K562 (cell line): ENCODE data around the gene BET1L. TPM values are rescaled to one million over a fixed set of nuclear protein-coding genes. Genes with fewer than 3 reads are reported as not detected.

ENCODE experiments used
- DPF2 ChIP-seq: fragments of 450-650 bp; IDR thresholded peaks from 2 replicates; pipeline ENCODE4 v1.6.1; 2016
- EWSR1 ChIP-seq: fragments of 450-650 bp; IDR thresholded peaks from 2 replicates; pipeline ENCODE4 v1.6.1; 2018; ENCODE audit warnings: borderline replicate concordance, mild to moderate bottlenecking, low read depth, moderate library complexity; ENCODE audit not compliant: partially characterized antibody
- LEF1 ChIP-seq: fragments of 450-650 bp; IDR thresholded peaks from 2 replicates; pipeline ENCODE4 v1.6.1; 2016; ENCODE audit warnings: mild to moderate bottlenecking
- NFE2L1 ChIP-seq: fragments of 450-650 bp; IDR thresholded peaks from 2 replicates; pipeline ENCODE4 v1.6.1; 2016; ENCODE audit warnings: missing genetic modification characterization, low read depth, mild to moderate bottlenecking, missing compliant biosample characterization, moderate library complexity, borderline replicate concordance
- POU5F1 ChIP-seq: fragments of 150-350 bp; IDR thresholded peaks from 2 replicates; pipeline ENCODE4 v1.6.1; 2014; ENCODE audit warnings: borderline replicate concordance, low read length, low read depth, mild to moderate bottlenecking; ENCODE audit not compliant: partially characterized antibody
- SMARCA4 ChIP-seq: fragments of 450-650 bp; IDR thresholded peaks from 2 replicates; pipeline ENCODE4 v1.6.1; 2016
- ZNF197 ChIP-seq: fragments of 200-800 bp; sonication (Bioruptor generic); IDR thresholded peaks from 2 replicates; pipeline ENCODE4 v1.6.1; 2016; ENCODE audit warnings: low read depth, missing genetic modification characterization, missing compliant biosample characterization
- polyA plus RNA-seq, 8 experiments: library from polyadenylated mRNA; depleted of rRNA in 4 of 8; stranded (reverse) in 5 of 8; unstranded in 3 of 8; fragments of >200 nt; fragmentation: Nextera tagmentation in 2 of 8; fragmentation: Illumina TruSeq in 1 of 8; extraction: Ambion mirVana in 2 of 8; extraction: Trizol in 1 of 8; gene quantifications; 2 replicates each; pipeline versions ENCODE4 v1.2.1 to v1.2.3, GENCODE V29; 2011 to 2014; ENCODE audit warnings: inconsistent platforms in 1 of 8, missing spikeins in 1 of 8
- total RNA-seq, 7 experiments: library from RNA; depleted of rRNA in 6 of 7; stranded (reverse); fragments of >200 nt in 6 of 7; fragmentation: Illumina TruSeq in 2 of 7; extraction: Trizol in 2 of 7; gene quantifications; 2 replicates each; pipeline versions ENCODE4 v1.2.1 to v1.2.3, GENCODE V29; 2011 to 2021; ENCODE audit warnings: low replicate concordance in 1 of 7
- TF ChIP-seq, protein P1 (sequence below): sonication (generic); formaldehyde crosslinking; IDR thresholded peaks from 2 replicates; pipeline ENCODE4 v1.8.1; 2023; ENCODE audit warnings: mild to moderate bottlenecking, missing genetic modification reagents
- TF ChIP-seq, protein P2 (sequence below): fragments of 450-650 bp; IDR thresholded peaks from 2 replicates; pipeline ENCODE4 v1.6.1; 2016
- TF ChIP-seq, protein P3 (sequence below): fragments of 450-650 bp; IDR thresholded peaks from 2 replicates; pipeline ENCODE4 v1.6.1; 2018; ENCODE audit not compliant: partially characterized antibody
- TF ChIP-seq, protein P4 (sequence below): sonication (generic); formaldehyde crosslinking; IDR thresholded peaks from 2 replicates; pipeline ENCODE4 v1.4.0; 2020; ENCODE audit warnings: mild to moderate bottlenecking, missing genetic modification reagents
- TF ChIP-seq, protein P5 (sequence below): fragments of 450-650 bp; IDR thresholded peaks from 2 replicates; pipeline ENCODE4 v1.6.1; 2016; ENCODE audit warnings: borderline replicate concordance
- TF ChIP-seq, protein P6 (sequence below): IDR thresholded peaks from 3 replicates; pipeline ENCODE4 v1.6.1; 2011; ENCODE audit warnings: borderline replicate concordance, mild to moderate bottlenecking; ENCODE audit not compliant: insufficient read length, insufficient read depth

The BET1L gene
- total and polyA plus RNA-seq, 9 of the 15 experiments (the other 6 are each of a cell fraction or from before 2014, with no cell fraction given) = 9.9 to 69.1 (median 19.9) TPM

DNA sequence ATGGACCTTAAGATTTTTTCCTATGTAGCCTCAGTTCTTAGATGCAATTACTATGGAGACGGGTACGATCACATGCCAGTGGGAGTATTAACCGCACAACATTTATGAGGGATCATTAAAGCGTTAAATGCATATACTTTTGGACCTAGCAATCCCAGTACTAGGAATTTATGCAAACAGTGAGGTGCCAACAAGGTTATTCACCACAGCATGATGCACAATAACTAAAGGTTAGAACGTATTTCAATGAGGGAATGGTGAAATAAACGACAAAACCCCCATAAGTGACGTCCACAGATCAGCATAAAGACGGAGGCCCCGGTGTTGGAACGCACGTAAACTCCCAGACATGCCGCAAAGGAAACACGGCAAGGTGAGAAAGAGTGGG, 28.4 kb upstream of the BET1L start (continued):
- TF ChIP-seq DPF2 (no peak), NFE2L1 (tag) (no peak), POU5F1 (no peak), SMARCA4 (0 out of 2 replicates have a peak, but pooled peaks have one; percentile 24), EWSR1 (no peak), ZNF197 (CRISPR knock-in tag) (no peak), LEF1 (no peak)
- TF ChIP-seq, protein P1, sequence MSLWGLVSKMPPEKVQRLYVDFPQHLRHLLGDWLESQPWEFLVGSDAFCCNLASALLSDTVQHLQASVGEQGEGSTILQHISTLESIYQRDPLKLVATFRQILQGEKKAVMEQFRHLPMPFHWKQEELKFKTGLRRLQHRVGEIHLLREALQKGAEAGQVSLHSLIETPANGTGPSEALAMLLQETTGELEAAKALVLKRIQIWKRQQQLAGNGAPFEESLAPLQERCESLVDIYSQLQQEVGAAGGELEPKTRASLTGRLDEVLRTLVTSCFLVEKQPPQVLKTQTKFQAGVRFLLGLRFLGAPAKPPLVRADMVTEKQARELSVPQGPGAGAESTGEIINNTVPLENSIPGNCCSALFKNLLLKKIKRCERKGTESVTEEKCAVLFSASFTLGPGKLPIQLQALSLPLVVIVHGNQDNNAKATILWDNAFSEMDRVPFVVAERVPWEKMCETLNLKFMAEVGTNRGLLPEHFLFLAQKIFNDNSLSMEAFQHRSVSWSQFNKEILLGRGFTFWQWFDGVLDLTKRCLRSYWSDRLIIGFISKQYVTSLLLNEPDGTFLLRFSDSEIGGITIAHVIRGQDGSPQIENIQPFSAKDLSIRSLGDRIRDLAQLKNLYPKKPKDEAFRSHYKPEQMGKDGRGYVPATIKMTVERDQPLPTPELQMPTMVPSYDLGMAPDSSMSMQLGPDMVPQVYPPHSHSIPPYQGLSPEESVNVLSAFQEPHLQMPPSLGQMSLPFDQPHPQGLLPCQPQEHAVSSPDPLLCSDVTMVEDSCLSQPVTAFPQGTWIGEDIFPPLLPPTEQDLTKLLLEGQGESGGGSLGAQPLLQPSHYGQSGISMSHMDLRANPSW (CRISPR knock-in tag) = no peak
- TF ChIP-seq, protein P2, sequence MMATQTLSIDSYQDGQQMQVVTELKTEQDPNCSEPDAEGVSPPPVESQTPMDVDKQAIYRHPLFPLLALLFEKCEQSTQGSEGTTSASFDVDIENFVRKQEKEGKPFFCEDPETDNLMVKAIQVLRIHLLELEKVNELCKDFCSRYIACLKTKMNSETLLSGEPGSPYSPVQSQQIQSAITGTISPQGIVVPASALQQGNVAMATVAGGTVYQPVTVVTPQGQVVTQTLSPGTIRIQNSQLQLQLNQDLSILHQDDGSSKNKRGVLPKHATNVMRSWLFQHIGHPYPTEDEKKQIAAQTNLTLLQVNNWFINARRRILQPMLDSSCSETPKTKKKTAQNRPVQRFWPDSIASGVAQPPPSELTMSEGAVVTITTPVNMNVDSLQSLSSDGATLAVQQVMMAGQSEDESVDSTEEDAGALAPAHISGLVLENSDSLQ = no peak
- TF ChIP-seq, protein P3, sequence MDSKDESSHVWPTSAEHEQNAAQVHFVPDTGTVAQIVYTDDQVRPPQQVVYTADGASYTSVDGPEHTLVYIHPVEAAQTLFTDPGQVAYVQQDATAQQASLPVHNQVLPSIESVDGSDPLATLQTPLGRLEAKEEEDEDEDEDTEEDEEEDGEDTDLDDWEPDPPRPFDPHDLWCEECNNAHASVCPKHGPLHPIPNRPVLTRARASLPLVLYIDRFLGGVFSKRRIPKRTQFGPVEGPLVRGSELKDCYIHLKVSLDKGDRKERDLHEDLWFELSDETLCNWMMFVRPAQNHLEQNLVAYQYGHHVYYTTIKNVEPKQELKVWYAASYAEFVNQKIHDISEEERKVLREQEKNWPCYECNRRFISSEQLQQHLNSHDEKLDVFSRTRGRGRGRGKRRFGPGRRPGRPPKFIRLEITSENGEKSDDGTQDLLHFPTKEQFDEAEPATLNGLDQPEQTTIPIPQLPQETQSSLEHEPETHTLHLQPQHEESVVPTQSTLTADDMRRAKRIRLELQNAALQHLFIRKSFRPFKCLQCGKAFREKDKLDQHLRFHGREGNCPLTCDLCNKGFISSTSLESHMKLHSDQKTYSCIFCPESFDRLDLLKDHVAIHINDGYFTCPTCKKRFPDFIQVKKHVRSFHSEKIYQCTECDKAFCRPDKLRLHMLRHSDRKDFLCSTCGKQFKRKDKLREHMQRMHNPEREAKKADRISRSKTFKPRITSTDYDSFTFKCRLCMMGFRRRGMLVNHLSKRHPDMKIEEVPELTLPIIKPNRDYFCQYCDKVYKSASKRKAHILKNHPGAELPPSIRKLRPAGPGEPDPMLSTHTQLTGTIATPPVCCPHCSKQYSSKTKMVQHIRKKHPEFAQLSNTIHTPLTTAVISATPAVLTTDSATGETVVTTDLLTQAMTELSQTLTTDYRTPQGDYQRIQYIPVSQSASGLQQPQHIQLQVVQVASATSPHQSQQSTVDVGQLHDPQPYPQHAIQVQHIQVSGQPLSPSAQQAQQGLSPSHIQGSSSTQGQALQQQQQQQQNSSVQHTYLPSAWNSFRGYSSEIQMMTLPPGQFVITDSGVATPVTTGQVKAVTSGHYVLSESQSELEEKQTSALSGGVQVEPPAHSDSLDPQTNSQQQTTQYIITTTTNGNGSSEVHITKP = peak; percentile 46
- TF ChIP-seq, protein P4, sequence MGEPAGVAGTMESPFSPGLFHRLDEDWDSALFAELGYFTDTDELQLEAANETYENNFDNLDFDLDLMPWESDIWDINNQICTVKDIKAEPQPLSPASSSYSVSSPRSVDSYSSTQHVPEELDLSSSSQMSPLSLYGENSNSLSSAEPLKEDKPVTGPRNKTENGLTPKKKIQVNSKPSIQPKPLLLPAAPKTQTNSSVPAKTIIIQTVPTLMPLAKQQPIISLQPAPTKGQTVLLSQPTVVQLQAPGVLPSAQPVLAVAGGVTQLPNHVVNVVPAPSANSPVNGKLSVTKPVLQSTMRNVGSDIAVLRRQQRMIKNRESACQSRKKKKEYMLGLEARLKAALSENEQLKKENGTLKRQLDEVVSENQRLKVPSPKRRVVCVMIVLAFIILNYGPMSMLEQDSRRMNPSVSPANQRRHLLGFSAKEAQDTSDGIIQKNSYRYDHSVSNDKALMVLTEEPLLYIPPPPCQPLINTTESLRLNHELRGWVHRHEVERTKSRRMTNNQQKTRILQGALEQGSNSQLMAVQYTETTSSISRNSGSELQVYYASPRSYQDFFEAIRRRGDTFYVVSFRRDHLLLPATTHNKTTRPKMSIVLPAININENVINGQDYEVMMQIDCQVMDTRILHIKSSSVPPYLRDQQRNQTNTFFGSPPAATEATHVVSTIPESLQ = no peak
- TF ChIP-seq, protein P5, sequence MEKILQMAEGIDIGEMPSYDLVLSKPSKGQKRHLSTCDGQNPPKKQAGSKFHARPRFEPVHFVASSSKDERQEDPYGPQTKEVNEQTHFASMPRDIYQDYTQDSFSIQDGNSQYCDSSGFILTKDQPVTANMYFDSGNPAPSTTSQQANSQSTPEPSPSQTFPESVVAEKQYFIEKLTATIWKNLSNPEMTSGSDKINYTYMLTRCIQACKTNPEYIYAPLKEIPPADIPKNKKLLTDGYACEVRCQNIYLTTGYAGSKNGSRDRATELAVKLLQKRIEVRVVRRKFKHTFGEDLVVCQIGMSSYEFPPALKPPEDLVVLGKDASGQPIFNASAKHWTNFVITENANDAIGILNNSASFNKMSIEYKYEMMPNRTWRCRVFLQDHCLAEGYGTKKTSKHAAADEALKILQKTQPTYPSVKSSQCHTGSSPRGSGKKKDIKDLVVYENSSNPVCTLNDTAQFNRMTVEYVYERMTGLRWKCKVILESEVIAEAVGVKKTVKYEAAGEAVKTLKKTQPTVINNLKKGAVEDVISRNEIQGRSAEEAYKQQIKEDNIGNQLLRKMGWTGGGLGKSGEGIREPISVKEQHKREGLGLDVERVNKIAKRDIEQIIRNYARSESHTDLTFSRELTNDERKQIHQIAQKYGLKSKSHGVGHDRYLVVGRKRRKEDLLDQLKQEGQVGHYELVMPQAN = 0 out of 2 replicates have a peak, but pooled peaks have one; percentile 46
- TF ChIP-seq, protein P6, sequence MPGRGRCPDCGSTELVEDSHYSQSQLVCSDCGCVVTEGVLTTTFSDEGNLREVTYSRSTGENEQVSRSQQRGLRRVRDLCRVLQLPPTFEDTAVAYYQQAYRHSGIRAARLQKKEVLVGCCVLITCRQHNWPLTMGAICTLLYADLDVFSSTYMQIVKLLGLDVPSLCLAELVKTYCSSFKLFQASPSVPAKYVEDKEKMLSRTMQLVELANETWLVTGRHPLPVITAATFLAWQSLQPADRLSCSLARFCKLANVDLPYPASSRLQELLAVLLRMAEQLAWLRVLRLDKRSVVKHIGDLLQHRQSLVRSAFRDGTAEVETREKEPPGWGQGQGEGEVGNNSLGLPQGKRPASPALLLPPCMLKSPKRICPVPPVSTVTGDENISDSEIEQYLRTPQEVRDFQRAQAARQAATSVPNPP = no peak
